ENCODE measurements around the gene POFUT1. TPM values are rescaled to one million over a fixed set of nuclear protein-coding genes. Genes with fewer than 3 reads are reported as not detected.

Gene POFUT1
- total RNA-seq, 1 donor from 2014 or later: 24.9 TPM

- ATAC-seq (ENCODE audit: poor library complexity) (no peak), DNase-seq (no peak)
- intact Hi-C loops (cut with DNase I): loop anchor here (10.0 kb wide), 1 partner anchor 82 kb away; the partner anchor contains the start of genes PLAGL2 and POFUT1
Observed at GRCh38 chr20:32287231-32287638, 79.6 kb downstream of the POFUT1 start.

Other genes with a start within 250 kb of the POFUT1 start
- gene XKR7, start 239.7 kb upstream of the POFUT1 start, total RNA-seq: not detected
- 8.5 TPM for gene CCM2L, start 197.4 kb upstream of the POFUT1 start, total RNA-seq
- 4.9 TPM for gene HCK, start 155.6 kb upstream of the POFUT1 start, total RNA-seq
- 23.0 TPM for gene TM9SF4, start 98.2 kb upstream of the POFUT1 start, total RNA-seq
- 5.7 TPM for gene PLAGL2, start 137 bp upstream of the POFUT1 start, total RNA-seq
- gene KIF3B, start 69.8 kb downstream of the POFUT1 start, total RNA-seq: 8.6 TPM
- 24.5 TPM for gene ASXL1, start 150.5 kb downstream of the POFUT1 start, total RNA-seq